Activated CD8-positive, alpha-beta memory T cell treated with anti-CD3 and anti-CD28 coated beads for 24 hours (primary cell): ENCODE data around the gene ATP6V1A.
"Not testable (repeated sequence)": the region's sequence is repeated elsewhere in the genome, so short reads cannot be mapped to it uniquely, and the experiment has no call there.

ENCODE experiments used
- DNase-seq: peaks from one replicate; pipeline ENCODE4 v3.0.0-alpha.2; 2020

The ATP6V1A gene

DNA sequence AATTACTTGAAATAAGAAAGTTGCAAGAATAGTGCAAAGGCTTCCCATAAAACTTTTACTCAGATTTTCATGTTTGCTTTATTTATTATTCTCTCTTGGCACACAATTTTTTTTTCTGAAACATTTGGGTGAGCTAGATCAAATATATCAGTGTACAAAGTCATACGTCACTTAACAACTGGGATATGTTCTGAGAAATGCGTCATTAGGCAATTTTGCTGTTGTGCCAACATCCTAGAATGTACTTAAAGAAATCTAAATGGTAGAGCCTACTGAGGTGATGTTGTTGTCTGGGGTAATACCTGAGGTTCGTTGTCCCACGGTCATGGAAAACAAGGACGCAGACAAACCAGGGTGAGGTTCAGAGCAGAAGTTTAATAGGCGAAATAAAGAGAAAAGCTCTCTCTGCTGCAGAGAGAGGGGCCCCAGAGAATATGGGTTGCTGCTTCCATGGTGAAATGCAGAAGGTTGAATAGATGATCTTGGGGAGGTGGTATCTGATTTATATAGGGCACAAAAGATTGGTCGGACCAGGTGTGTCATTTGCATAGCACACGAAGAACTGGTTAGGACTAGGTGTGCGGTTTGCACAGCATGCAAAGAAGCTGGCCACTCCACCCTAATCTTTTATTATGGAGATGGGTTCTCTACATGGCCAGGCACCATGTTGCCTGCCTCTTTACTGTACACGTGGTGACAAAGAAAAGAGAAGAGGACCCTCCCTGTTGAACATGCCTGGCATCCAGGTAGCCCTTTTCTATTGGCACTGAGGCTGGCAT is 82.9 kb downstream of the ATP6V1A start:
- DNase-seq = no peak

DNA sequence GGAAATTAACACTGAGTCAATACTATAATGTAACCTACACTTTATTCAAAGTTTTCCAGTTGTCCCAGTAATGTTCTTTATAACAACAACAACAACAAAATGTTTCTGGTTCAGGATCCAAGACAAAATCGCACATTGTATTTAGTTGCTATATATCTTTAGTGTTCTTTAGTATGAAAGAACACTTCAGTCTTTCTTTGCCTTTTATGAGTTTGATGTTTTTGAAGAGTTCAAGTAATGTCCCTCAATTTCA is 84.2 kb downstream of the ATP6V1A start:
- DNase-seq = no peak

DNA sequence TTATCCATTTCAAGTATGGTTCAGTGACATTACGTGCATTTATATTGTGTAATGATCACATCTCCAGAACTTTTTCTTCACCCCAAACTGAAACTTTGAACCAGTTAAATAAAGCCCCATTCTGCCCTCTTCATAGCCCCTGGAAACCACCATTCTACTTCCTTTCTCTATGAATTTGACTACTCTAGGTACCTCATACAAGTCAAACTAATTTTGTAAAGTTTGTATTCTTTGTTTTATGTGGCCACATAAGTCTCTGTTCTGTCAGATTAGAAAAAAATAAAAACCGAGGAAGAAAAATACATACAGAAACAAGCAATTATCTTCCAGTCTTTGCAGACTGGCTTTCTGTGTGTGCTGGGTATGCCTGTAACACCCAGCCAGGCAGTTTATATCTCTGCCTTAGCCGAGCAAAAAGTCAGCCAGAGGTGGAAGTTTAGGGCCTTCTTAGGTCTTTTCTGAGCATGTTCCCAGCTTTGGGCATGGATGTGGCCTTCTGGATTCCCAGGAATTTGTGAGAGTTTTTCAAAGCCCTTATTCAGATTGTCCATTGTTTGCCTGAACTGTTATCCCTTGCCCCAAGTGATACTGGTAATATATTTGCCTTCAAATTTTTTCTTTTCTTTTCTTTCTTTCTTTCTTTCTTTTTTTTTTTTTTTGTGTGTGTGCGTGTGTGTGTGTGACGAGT is 85.8 kb downstream of the ATP6V1A start:
- DNase-seq = no peak

DNA sequence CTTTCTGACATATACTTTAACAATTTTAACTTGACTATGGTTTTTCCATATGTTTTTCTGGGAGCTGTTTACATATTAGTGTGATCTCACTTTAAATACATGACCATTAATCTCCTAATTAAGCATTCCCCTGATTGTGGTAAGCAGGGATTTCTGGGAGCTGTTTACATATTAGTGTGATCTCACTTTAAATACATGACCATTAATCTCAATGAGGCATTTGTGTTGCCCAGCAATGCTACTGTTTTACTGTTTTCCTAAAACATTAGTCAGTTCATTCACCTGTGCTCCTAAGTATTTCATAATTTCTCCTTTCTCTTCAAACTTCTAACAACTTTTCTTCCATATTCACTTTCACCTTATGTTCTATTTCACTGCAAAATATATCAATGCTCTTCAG is 88.1 kb downstream of the ATP6V1A start:
- DNase-seq = no peak

DNA sequence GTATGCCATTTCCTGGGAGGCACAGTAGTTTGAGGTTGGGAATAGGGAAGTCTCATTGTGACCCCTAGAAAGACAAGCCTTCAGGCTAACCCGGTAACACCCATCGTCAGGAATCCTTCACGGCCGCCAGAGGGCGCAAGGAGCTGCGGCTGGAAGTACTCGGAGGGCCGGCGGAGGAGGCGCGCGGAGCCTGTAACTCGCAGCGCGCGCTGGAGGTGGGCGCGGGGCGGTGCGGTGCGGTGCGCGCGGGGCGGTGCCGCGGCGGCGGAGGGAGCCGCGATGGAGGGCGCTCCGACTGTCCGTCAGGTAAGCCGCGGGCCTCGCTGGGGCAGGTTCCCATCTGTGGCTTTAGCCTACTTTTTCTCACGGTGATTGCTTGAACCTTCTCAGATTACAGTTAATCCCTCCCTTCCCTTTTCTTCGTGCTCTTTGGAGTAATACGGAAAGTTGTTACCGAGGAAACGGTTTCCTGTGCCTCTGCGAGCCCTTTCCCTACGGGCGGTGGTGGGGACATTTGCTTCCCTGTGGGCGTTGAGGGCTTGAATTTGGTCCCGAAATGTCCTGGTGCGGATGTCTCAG is 91.9 kb downstream of the ATP6V1A start, which contains the start of gene GRAMD1C:
Gene GRAMD1C (plus strand): TSS at position 158 of the 579 bp plus-strand sequence. CDS start 122 bp downstream, at position 280.
- DNase-seq = peak; percentile 90

- no peak for DNase-seq
Observed at GRCh38 chr3:113839551-113839950, 92.7 kb downstream of the ATP6V1A start.

- DNase-seq = no peak
Observed at GRCh38 chr3:113844622-113845222, 97.9 kb downstream of the ATP6V1A start.

- DNase-seq = no peak
Observed at GRCh38 chr3:113847247-113847646, 100.4 kb downstream of the ATP6V1A start.

DNA sequence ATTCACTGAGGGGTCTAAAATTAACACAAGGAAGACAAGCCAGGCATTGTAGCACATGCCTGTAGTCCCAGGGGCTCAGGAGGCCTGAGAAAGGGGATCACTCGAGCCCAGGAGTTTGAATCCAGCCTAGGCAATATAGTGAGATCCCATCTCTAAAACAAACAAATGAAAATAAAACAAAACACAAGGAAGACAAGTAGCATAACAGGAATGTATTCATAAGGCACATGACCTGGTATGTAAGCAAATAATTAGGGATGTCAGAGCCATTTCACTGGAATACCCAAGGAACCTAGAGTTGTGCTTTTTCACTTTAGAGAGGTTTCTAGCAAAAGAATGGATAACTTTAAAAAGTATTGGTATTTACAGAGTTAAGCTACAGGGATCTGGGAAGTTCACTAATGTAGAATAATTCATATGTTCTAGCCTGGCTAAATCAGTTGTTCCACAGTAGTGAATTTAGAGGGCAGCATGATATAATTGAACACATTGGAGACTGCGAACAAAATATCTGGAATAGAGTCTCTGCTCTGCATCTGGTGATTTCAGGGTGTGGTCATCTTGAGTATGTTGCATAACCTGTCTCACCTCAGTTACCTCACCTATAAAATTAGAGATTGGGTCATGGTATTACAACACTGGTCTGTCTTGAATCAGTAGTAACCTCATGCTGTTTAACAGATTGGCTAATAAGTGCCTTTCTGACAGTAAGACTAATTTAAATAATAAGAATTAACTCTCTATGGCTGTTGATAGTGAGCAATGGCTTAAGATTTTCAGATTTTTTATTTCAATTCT is 101.0 kb downstream of the ATP6V1A start:
- DNase-seq = no peak

GRCh38 chr3:113849071-113849470 is 102.2 kb downstream of the ATP6V1A start:
- not testable (repeated sequence) for DNase-seq

- DNase-seq = not testable (repeated sequence)
Observed at GRCh38 chr3:113849841-113850240, 103.0 kb downstream of the ATP6V1A start.

GRCh38 chr3:113850391-113850790 is 103.6 kb downstream of the ATP6V1A start:
- not testable (repeated sequence) for DNase-seq

GRCh38 chr3:113852506-113852905 is 105.7 kb downstream of the ATP6V1A start:
- no peak for DNase-seq
